GM18505 (cell line): ENCODE measurements around the gene LONRF2.

ENCODE experiments used
- ATAC-seq: cut with Tn5 transposase; IDR thresholded peaks from one replicate; pipeline ENCODE4 v1.9.1; 2021; ENCODE audit not compliant: unreplicated experiment
- POLR2A ChIP-seq: IDR thresholded peaks from 4 replicates; pipeline ENCODE4 v1.6.1; 2011; ENCODE audit warnings: borderline replicate concordance; ENCODE audit not compliant: insufficient read depth, insufficient read length; ENCODE audit errors: extremely low read depth

The LONRF2 gene

GRCh38 chr2:100292022-100292580 is 30.2 kb downstream of the LONRF2 start:
- ATAC-seq: no peak

GRCh38 chr2:100291152-100291970 is 30.9 kb downstream of the LONRF2 start:
- TF ChIP-seq POLR2A: no peak
- no peak for ATAC-seq

More at GRCh38 chr2:100292022-100292580, 30.2 kb downstream of the LONRF2 start:
- TF ChIP-seq POLR2A: no peak

GRCh38 chr2:100290718-100291151 is 31.6 kb downstream of the LONRF2 start:
- no peak for ATAC-seq
- no peak for TF ChIP-seq POLR2A

GRCh38 chr2:100289020-100289419 is 33.3 kb downstream of the LONRF2 start:
- ATAC-seq: no peak
- no peak for TF ChIP-seq POLR2A

- TF ChIP-seq POLR2A: no peak
- ATAC-seq: no peak
Observed at GRCh38 chr2:100286318-100286717, 36.0 kb downstream of the LONRF2 start.

- ATAC-seq: no peak
- TF ChIP-seq POLR2A: no peak
Observed at GRCh38 chr2:100285691-100286090, 36.6 kb downstream of the LONRF2 start.

- no peak for TF ChIP-seq POLR2A
- ATAC-seq: no peak
Observed at GRCh38 chr2:100285011-100285410, 37.3 kb downstream of the LONRF2 start.

GRCh38 chr2:100283724-100284501 is 38.4 kb downstream of the LONRF2 start:
- no peak for TF ChIP-seq POLR2A
- no peak for ATAC-seq

GRCh38 chr2:100281521-100282438 is 40.5 kb downstream of the LONRF2 start:
- TF ChIP-seq POLR2A: no peak
- no peak for ATAC-seq

GRCh38 chr2:100279586-100280534 is 42.4 kb downstream of the LONRF2 start:
- TF ChIP-seq POLR2A: no peak
- no peak for ATAC-seq

GRCh38 chr2:100278986-100279385 is 43.3 kb downstream of the LONRF2 start:
- no peak for TF ChIP-seq POLR2A
- ATAC-seq: no peak

GRCh38 chr2:100278501-100278900 is 43.8 kb downstream of the LONRF2 start:
- no peak for ATAC-seq
- no peak for TF ChIP-seq POLR2A
